ENCODE measurements around the gene SELE.
"Not testable (repeated sequence)": the region's sequence is repeated elsewhere in the genome, so short reads cannot be mapped to it uniquely, and the experiment has no call there.

The SELE gene

DNA sequence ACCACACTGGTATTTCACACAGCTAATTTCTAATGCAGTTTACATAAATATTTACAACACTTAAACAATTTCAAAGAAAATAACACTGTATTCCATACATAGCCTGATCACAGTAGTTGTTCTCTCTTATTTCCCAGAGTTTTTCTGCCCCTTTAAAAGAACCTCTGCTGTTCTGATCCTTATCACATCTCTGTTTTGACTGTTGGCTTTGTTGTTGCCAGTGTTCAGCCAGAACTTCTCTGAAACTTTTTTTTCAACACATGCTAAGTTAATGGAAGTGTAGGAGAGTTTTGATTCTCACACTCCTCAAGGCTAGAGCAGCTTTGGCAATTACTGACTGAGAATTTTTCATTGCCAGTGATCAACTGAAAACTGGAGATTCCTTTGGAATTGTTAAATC is 11.1 kb downstream of the SELE start:
- DNase-seq (ENCODE audit: low spot score), result no peak

DNA sequence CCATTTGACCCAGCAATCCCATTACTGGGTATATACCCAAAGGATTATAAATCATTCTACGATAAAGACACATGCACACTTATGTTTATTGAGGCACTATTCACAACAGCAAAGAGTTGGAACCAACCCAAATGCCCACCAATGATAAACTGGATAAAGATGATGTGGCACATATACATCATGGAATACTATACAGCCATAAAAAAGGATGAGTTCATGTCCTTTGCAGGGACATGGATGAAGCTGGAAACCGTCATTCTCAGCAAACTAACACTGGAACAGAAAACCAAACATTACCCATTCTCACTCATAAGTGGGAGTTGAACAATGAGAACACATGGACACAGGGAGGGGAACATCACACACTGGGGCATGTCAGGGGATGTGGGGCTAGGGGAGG is 18.8 kb downstream of the SELE start:
- DNase-seq (ENCODE audit: low spot score), result not testable (repeated sequence)

DNA sequence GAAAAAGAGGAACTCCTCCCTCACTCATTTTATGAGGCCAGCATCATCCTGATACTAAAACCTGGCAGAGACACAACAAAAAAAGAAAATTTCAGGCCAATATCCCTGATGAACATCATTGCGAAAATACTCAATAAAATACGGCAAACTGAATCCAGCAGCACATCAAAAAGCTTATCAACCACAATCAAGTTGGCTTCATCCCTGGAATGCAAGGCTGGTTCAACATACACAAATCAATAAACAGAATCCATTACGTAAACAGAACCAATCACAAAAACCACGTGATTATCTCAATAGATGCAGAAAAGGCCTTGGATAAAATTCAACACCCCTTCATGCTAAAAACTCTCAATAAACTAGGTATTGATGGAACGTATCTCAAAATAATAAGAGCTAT is 20.8 kb downstream of the SELE start:
- not testable (repeated sequence) for DNase-seq (ENCODE audit: low spot score)

DNA sequence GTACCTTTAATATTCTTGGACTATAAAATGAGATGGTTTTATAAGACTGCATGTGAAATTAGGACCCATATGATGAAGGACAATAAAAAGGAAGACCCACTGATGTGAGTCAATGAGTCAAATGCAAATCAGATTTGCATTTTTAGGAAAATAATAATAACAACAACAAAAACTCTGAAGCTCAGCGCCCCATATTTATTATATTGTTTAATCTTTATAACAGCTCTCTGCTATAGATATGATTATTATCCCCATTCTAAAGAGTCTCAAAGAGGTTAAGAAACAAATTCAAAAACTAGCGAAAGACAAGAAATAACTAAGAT is 21.6 kb downstream of the SELE start:
- DNase-seq (ENCODE audit: low spot score), result no peak

DNA sequence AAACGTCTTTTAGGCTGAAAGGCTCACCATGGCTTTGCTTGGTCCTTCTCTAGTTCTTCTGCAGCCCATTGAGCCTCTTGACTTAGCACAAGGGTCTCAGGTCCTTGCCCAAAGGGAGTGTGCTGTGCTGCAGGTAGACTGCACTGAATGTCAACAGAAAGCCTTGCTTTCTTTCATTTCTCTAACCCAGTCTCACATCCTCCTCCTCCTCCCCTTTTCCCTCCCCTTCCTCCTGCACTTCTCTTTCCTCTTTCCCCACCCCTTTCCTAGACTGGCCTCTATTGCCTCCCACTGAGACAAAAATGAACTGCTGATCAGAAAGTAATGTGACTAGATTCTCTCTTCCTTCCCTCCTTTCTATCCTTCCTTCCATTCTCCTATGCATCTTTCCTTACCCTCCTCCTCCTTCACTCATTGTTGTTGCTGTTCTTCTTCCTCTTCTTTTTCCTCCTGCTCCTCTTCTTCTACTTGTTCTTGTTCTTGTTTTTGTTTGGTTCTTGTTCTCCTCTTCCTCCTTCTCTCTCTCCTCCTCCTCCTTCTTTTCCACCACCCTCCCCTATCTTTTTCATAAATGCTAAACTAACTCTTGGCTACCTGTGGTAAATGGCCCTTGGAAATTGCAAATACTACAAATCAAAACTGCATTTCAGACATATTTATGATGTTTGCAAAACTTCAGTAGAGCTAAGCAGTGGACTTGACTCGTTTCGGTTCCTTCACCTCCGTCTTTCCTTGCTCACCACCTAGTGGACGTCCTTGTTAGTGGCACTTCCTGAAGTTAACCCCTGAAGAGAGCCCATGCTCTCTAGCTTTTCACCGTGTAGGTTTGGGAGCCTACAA is 22.2 kb downstream of the SELE start, which contains the start of gene SELL:
SELL (minus strand) TSS at position 152 of the 840 bp plus-strand sequence; CDS start at position 30, 122 bp downstream.
- peak; percentile 69 for DNase-seq (ENCODE audit: low spot score)

DNA sequence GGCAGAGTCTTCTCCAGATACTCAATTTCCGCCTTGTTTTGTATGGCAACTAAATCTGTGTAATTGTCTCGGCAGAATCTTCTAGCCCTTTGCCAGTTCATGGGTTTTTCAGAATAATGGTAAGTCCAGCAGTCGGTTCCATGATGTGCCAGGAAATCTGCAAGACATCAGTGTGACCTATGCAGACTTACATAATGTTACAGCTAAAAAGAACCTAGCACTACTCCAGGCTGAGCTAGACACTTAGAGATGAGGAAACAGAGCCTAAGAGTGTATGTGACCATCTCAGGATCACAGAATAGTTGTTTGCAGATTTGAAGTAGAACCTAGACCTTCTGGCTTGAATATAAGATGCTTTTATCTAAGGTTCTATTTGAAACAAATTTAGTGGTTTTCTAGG is 25.2 kb downstream of the SELE start:
- no peak for DNase-seq (ENCODE audit: low spot score)

DNA sequence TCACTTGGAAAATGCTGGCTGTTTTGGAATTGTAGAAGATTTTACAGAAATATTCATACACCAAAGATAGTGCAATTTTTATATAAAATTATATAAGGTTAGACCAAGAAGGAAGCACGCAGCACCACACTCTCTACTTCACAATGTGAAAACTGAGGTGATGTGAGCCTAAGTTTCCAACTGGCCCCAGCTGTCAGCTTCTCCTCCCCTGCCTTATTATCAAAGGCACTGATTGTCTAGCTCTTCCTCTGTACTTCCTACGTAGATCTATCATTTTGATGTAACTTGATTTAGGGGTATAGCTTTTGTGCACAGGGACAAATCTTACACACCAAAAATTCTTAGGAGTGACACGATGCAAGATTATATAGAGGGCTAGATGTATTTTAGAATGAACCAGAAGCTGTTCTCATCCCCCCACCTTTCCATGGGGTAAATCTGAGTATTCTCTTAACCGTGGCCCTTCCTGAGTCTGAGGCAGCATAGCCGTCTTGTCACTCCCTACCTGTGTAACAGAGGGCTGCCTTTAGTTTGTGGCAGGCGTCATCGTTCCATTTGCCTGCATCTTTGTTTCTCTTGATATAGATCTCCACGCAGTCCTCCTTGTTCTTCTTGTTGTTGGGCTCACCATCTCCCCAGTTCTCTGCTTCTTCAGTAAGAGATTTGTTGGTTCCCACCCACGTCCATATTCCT is 25.8 kb downstream of the SELE start:
- DNase-seq (ENCODE audit: low spot score), result no peak

DNA sequence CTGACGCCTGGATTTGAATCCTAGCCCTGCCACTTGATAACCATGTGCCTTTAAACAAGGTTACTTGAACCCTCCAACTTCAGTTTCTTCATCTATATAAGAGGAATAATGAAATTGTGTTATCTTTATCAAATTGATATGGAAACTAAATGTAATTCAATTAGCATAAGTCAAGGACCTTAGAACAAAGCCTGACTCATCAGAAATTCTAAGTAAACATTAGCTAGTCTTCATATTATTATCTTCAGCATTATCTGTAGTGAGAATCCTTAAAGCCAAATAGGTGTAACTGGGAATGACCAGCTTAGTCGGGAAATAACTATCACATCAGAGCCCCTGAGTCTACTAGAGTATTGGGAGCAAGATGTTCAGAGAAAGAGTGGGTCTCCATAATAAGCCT is 29.1 kb downstream of the SELE start:
- no peak for DNase-seq (ENCODE audit: low spot score)

DNA sequence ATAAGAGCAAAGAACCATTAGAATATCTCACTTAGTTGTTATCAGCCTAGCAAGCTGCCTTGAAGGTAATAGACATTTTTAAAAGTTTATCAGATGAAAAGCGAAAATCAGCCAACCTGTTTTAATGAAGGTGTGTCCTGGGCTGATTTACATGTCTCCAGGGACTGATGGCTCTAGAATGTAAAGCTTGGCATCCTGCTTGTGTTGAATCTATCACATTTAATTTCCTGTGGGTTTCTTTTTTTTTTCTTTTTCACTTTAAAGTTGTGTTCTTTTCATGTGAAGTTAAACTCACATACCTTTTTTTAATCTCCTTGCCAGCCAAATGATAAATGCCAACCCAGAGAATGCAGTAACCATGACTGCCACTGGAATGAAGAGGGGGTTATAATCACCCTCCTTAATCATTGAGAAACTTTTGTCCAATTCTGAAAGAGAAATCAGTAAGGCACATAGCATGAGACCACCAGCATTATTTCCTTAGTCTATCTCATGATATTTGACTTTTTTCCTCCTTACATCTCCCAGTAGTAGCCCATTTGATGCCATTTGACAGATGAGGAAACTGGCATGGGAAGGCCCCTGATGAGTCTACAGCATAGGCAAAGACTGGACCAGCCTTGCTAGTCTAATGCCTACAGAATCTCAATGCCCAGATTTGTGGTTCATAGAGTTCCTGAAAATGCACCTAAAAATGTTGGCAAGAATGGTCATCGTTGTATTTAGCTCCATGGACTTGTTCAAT is 32.4 kb downstream of the SELE start:
- DNase-seq (ENCODE audit: low spot score), result no peak

DNA sequence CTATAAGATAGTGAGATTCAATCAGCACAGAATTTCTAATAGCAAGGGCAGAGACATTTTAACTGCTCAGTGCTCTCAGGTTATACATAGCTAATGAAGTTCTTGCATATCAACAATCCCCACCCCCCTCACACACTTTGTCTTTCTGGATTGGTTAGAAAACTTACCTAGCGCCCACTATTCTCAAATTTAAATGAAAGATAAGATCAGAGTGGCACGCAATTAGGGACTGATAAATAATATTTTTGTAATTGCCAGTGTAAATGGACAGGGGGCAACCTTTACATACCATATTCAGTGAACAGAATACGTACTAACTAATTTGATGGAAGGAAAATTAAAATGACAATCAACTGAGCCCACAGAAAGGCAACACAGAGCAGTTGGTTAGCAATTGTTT is 34.2 kb downstream of the SELE start:
- DNase-seq (ENCODE audit: low spot score), result no peak

DNA sequence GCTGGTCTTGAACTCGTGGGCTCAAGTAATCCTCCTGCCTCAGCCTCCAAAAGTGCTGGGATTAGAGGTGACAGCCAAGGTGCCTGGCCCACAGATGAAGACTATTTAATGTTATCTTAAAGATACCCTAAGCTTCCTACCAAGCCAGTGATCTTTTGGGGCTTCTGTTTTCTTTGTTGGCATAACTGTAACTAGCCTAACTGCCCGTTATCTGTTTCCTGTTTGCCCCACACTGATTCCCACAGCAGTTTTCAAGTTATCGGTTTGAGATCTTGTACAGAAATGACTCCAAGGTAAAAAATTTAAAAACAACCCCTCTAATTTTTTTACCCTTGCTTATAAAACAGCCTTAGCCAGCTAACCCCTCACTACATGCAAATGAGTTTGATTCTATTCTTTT is 34.9 kb downstream of the SELE start:
- no peak for DNase-seq (ENCODE audit: low spot score)

DNA sequence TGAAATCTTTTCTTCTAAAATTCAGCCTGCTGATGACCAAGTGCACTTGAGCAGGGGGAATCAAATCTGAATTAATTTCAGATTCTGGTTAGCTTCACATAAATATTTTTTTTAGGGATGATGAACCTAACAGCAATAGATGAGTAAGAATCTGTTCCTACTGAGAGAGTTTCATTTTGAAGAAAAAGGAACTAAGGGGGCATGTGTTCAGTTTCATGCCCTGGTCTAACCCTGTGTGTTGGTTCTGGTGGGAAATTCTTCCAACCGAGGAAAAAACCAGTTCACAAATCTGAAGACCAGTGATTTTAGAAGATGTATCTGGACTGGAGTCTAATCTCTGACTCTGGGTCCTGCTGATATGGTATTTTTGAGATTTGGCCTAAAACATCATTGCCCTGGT is 36.1 kb downstream of the SELE start:
- DNase-seq (ENCODE audit: low spot score), result no peak

DNA sequence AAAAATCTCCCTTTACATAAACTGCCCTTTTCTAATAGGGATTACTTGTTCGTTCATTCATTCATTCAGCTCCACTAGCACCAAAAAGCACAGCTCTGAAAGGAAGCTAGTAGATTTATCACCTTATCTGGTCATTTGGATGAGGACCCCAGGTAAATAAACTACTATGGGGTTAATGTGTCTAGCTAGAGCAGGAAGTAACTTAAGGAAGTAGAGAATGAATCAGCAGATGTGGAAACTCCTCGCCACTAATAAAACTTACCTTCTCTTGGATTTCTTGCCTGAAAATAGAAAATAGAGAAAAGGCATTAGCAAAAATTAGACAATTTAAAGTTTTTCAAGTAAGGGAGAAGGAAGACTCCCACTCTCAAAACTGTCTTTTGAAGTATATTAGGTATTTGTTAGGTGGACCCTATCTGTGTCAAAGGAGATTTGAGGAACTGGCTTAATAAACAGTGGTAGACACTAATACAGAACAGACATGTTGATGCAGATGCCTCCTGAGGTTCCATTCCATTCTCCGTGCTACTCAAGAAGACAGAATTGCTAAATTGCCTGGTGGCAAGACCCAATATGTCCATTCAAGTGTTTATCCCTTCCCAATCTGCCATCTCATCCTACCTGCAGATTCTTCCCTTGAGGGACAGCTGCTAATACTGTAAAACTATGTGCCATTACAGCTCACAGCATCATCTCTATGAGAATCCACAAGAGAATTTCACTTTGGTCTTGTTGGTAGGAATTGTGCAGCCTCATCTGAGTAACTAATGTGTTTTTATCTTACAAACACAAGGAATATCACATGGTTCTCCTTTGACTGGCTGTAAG is 37.4 kb downstream of the SELE start:
- DNase-seq (ENCODE audit: low spot score), result no peak

DNA sequence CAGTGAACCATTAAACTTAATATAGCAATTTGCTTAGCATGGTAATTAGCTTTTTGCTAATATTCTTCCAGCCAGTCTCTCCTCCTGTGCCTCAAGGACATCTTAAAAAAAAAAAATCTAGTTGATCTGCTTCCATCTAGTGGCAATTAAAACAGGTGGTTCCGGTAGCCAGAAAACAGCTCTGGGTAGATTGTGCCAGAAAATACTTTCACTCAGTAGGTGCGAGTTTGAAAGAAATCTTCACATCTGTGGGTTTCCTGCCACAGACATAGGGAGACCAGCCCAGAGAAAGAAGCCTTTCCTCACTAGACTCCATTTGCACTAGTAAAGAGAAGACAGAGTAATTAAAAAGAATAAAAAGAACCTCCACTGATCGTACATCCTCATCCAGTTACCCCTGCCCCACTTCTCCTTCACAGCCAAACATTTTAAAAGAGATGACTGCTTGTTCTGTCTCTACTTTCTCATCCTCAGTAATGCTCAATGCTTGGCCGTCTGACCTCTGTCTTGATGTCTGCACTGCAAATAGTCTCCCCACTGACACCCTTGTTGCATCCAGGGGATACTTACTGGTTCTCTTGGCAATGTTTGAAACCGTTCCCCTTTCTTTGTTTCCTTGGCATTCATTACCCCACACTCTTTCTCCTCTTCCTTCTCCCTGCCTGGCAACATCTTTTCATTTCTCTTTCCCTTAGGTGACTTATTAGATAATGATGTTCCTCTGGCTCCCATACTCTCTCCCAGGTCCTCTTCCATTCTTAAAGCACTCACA is 39.4 kb downstream of the SELE start:
- DNase-seq (ENCODE audit: low spot score), result no peak

DNA sequence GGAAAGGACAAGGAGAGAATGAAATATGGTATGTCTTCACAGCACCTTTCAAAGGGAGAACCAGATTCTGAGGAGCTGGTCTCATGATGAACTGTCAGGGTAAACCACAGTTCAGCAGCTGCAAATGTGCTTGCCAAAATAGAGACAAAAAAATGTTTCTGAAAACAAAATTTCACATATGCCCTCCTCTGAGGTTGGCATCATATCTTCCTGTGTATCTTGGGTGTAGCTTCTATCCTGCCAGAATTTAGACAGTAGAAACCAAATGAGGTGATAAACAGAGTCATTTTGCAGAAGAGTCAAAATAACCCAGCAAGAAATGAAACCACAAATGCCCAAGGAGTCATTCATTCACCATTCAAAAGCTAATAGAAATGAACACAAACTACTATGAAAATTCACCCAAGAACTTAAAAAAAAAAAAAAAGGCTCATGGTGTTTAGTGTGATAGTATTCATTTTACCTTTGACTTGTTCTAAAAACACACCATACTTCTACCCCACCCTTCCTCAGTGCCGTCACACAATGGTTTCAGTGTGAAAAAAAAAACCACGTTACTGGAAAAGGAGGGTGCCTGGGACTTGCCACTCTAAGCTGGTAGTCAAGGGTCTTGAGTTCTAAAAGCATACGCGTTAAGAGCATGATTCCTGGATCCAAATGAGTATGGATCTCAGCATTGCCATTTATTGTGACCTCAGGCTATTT is 41.0 kb downstream of the SELE start:
- DNase-seq (ENCODE audit: low spot score), result no peak

DNA sequence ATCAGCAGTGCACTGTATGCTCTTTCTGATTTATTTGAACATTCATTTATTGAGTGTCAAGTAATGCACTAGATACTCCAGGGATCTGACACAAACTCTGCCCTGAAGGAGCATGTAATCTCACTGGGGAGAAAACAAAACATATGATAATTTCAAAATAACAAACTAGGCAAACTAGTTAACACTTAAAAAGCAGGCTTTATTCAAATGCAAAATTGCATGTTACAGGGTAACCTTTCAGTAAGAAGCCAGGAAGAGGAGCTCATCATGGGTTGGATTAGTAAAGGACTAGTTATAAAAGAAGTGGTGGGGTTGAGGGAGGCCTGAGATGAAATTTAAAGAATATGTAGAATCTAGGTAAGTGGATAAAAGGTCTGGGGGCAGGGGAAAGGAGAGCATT is 43.4 kb downstream of the SELE start:
- DNase-seq (ENCODE audit: low spot score), result no peak

DNA sequence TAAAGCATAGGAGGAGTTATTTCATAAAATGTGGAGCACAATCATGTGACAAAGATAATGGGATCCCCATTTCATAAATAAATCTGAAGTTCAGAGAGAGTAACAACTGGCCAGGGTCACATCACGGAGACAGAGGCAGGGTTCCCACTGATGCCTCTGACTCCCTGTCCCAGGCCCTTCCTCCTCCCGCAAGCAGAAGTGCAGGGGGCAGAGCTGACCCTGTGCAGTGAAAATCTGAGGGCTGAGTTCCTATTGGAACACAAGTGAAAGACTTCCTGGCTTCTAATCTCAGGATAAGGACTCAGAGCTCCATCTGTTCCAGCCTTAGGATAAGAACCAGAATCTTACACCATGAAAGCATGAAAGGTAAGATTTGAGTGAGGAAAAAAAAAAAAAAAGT is 44.5 kb downstream of the SELE start:
- no peak for DNase-seq (ENCODE audit: low spot score)

DNA sequence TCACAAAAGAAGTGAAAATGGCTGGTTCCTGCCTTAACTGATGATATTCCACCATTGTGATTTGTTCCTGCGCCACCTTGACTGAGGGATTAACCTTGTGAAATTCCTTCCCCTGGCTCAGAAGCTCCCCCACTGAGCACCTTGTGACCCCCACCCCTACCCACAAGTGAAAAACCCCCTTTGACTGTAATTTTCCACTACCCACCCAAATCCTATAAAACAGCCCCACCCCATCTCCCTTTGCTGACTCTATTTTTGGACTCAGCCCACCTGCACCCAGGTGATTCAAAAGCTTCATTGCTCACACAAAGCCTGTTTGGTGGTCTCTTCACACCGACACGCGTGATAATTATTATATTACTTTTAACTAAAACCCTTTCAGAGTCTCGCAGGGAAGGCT is 45.5 kb downstream of the SELE start:
- not testable (repeated sequence) for DNase-seq (ENCODE audit: low spot score)

DNA sequence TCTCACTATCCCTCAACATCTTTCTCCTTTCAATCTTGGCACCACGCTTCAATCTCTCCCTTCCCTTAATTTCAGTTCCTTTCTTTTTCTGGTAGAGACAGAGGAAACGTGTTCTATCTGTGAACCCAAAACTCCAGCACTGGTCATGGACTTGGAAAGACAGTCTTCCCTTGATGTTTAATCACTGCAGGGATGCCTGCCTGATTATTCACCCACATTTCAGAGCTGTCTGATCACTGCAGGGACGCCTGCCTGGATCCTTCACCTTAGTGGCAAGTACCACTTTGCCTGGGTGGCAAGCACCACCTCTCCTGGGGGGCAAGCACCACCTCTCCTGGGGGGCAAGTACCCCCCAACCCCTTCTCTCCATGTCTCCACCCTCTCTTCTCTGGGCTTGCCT is 50.2 kb downstream of the SELE start:
- no peak for DNase-seq (ENCODE audit: low spot score)

DNA sequence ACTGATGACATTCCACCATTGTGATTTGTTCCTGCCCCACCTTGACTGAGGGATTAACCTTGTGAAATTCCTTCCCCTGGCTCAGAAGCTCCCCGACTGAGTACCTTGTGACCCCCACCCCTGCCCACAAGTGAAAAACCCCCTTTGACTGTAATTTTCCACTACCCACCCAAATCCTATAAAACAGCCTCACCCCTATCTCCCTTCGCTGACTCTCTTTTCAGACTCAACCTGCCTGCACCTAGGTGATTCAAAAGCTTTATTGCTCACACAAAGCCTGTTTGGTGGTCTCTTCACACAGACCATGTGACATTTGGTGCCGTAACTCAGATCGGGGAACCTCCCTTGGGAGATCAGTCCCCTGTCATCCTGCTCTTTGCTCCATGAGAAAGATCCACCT is 50.7 kb downstream of the SELE start:
- DNase-seq (ENCODE audit: low spot score), result not testable (repeated sequence)

DNA sequence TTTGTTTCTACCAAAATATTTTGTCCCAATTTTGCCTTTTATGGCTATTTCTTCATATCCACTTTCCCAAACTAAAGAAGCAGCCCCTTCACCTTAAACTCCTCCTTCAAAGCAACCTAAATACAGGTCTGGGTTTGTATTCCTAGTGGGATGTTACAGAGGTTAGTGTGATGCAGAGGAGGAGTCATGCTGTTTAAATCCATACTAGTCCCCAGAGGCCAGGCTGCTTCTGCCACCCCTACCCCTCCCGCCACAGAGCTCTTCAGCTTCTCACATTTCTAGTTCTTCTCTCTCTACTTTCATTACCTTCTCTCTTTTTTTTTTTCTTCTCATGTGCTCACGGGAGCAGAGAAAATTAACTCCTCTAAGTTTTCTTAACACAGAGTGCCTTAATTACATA is 51.8 kb downstream of the SELE start:
- DNase-seq (ENCODE audit: low spot score), result peak; percentile 50
